IPS-18c (cell line): ENCODE measurements around the gene PCDH15.

Source experiments
- H3K4me3 ChIP-seq: 2 replicates; pipeline ENCODE4 v1.7.0; 2013; ENCODE audit warnings: low read depth, mild to moderate bottlenecking, low read length, moderate library complexity; ENCODE audit not compliant: insufficient read depth
- H3K9me3 ChIP-seq: one replicate; pipeline ENCODE4 v1.6.1; 2013; ENCODE audit warnings: mild to moderate bottlenecking, low read length, moderate library complexity; ENCODE audit not compliant: control insufficient read depth, insufficient read depth

The PCDH15 gene

GRCh38 chr10:54131833-54132232 is 669.2 kb downstream of the PCDH15 start:
- Histone ChIP-seq H3K4me3 (no peak overlapping the region), H3K9me3 (no peaks in the 10 kb centered on the region)

GRCh38 chr10:54130394-54130793 is 670.6 kb downstream of the PCDH15 start:
- no peaks in the 10 kb centered on the region for H3K9me3 ChIP-seq
- no peak overlapping the region for H3K4me3 ChIP-seq

- H3K4me3 ChIP-seq: no peak overlapping the region
- no peaks in the 10 kb centered on the region for H3K9me3 ChIP-seq
Measured at GRCh38 chr10:54125098-54125747, 675.8 kb downstream of the PCDH15 start.

GRCh38 chr10:54124209-54124885 is 676.7 kb downstream of the PCDH15 start:
- no peak overlapping the region for H3K4me3 ChIP-seq
- H3K9me3 ChIP-seq: no peaks in the 10 kb centered on the region

- H3K9me3 ChIP-seq: peaks cover 5% of the 10 kb centered on the region
- no peak overlapping the region for H3K4me3 ChIP-seq
Measured at GRCh38 chr10:54120806-54121205, 680.2 kb downstream of the PCDH15 start.

- Histone ChIP-seq H3K9me3 (no peaks in the 10 kb centered on the region), H3K4me3 (no peak overlapping the region)
Measured at GRCh38 chr10:54108961-54109360, 692.1 kb downstream of the PCDH15 start.

- no peaks in the 10 kb centered on the region for H3K9me3 ChIP-seq
- H3K4me3 ChIP-seq: no peak overlapping the region
Measured at GRCh38 chr10:54096892-54097291, 704.1 kb downstream of the PCDH15 start.

GRCh38 chr10:54094321-54094720 is 706.7 kb downstream of the PCDH15 start:
- H3K4me3 ChIP-seq: no peak overlapping the region
- no peaks in the 10 kb centered on the region for H3K9me3 ChIP-seq

GRCh38 chr10:54091237-54091636 is 709.8 kb downstream of the PCDH15 start:
- Histone ChIP-seq H3K4me3 (no peak overlapping the region), H3K9me3 (no peaks in the 10 kb centered on the region)

- Histone ChIP-seq H3K4me3 (no peak overlapping the region), H3K9me3 (no peaks in the 10 kb centered on the region)
Measured at GRCh38 chr10:54081950-54082349, 719.1 kb downstream of the PCDH15 start.

- H3K4me3 ChIP-seq: no peak overlapping the region
- H3K9me3 ChIP-seq: no peaks in the 10 kb centered on the region
Measured at GRCh38 chr10:54067361-54067760, 733.7 kb downstream of the PCDH15 start.

- Histone ChIP-seq H3K9me3 (no peaks in the 10 kb centered on the region), H3K4me3 (no peak overlapping the region)
Measured at GRCh38 chr10:54066646-54067045, 734.4 kb downstream of the PCDH15 start.

- no peaks in the 10 kb centered on the region for H3K9me3 ChIP-seq
- no peak overlapping the region for H3K4me3 ChIP-seq
Measured at GRCh38 chr10:54065106-54065505, 735.9 kb downstream of the PCDH15 start.

- H3K9me3 ChIP-seq: no peaks in the 10 kb centered on the region
- no peak overlapping the region for H3K4me3 ChIP-seq
Measured at GRCh38 chr10:54064215-54064614, 736.8 kb downstream of the PCDH15 start.

GRCh38 chr10:54063514-54063913 is 737.5 kb downstream of the PCDH15 start:
- no peaks in the 10 kb centered on the region for H3K9me3 ChIP-seq
- H3K4me3 ChIP-seq: no peak overlapping the region

GRCh38 chr10:54060572-54060971 is 740.5 kb downstream of the PCDH15 start:
- no peak overlapping the region for H3K4me3 ChIP-seq
- H3K9me3 ChIP-seq: peaks cover 6% of the 10 kb centered on the region

- Histone ChIP-seq H3K9me3 (peaks cover 6% of the 10 kb centered on the region), H3K4me3 (no peak overlapping the region)
Measured at GRCh38 chr10:54057357-54057756, 743.7 kb downstream of the PCDH15 start.

GRCh38 chr10:54026340-54026739 is 774.7 kb downstream of the PCDH15 start:
- Histone ChIP-seq H3K4me3 (no peak overlapping the region), H3K9me3 (no peaks in the 10 kb centered on the region)

- H3K9me3 ChIP-seq: no peaks in the 10 kb centered on the region
- no peak overlapping the region for H3K4me3 ChIP-seq
Measured at GRCh38 chr10:54011117-54011516, 789.9 kb downstream of the PCDH15 start.
